ENCODE data around the gene ATXN7. TPM values are rescaled to one million over a fixed set of nuclear protein-coding genes. Genes with fewer than 3 reads are reported as not detected.

ATXN7 gene
- total RNA-seq, 4 donors from 2014 or later: 21.4 to 88.6 (median 36.1) TPM

GRCh38 chr3:63920001-63920400, 56.3 kb downstream of the ATXN7 start:
- intact Hi-C loops (cut with DNase I; ENCODE audit: low total_unique reads): no loop called here
- no peak for DNase-seq (ENCODE audit: low spot score in 2 of 2)
- TF ChIP-seq CTCF (IDR thresholded peaks at IDR 0.05) (no peak), POLR2A (IDR thresholded peaks at IDR 0.05) (no peak)
- no peak overlapping the region for H3K4me3 ChIP-seq (ENCODE audit: low read depth, poor library complexity, severe bottlenecking)
- 94 to 96% methylated on average over 5 of the region's 5 CpGs for WGBS, 2 donors

- H3K4me3 ChIP-seq (ENCODE audit: low read depth, poor library complexity, severe bottlenecking): no peak overlapping the region
- 83 to 91% methylated on average over 6 of the region's 6 CpGs for WGBS, 2 donors
- no peak for TF ChIP-seq POLR2A (IDR thresholded peaks at IDR 0.05)
- TF ChIP-seq CTCF (IDR thresholded peaks at IDR 0.05): no peak
- no peak for DNase-seq (ENCODE audit: low spot score in 2 of 2)
- intact Hi-C loops (cut with DNase I; ENCODE audit: low total_unique reads): no loop called here
These were observed 58.2 kb downstream of the ATXN7 start for GRCh38 chr3:63921741-63922482.

- H3K4me3 ChIP-seq (ENCODE audit: low read depth, poor library complexity, severe bottlenecking): no peak overlapping the region
- TF ChIP-seq CTCF (IDR thresholded peaks at IDR 0.05) (no peak), POLR2A (IDR thresholded peaks at IDR 0.05) (no peak)
- WGBS, 2 donors: 89 to 92% methylated on average over 2 of the region's 2 CpGs
- intact Hi-C loops (cut with DNase I; ENCODE audit: low total_unique reads): no loop called here
- DNase-seq (ENCODE audit: low spot score in 2 of 2): no peak
These were observed 59.0 kb downstream of the ATXN7 start for GRCh38 chr3:63922491-63923199.

GRCh38 chr3:63926309-63926708, 62.6 kb downstream of the ATXN7 start:
- 91 to 96% methylated on average over 4 of the region's 4 CpGs for WGBS, 2 donors
- no peak for TF ChIP-seq POLR2A (IDR thresholded peaks at IDR 0.05)
- TF ChIP-seq CTCF (IDR thresholded peaks at IDR 0.05): no peak
- DNase-seq (ENCODE audit: low spot score in 2 of 2): no peak
- intact Hi-C loops (cut with DNase I; ENCODE audit: low total_unique reads): no loop called here
- H3K4me3 ChIP-seq (ENCODE audit: low read depth, poor library complexity, severe bottlenecking): no peak overlapping the region

- no peak for DNase-seq (ENCODE audit: low spot score in 2 of 2)
- TF ChIP-seq POLR2A (IDR thresholded peaks at IDR 0.05) (no peak), CTCF (IDR thresholded peaks at IDR 0.05) (no peak)
- intact Hi-C loops (cut with DNase I; ENCODE audit: low total_unique reads): no loop called here
- WGBS, 2 donors: 79 to 85% methylated on average over 10 of the region's 10 CpGs
- no peak overlapping the region for H3K4me3 ChIP-seq (ENCODE audit: low read depth, poor library complexity, severe bottlenecking)
These were observed 64.0 kb downstream of the ATXN7 start for GRCh38 chr3:63927422-63928280.
